GM23338 (cell line): ENCODE measurements around the gene CASK.

Experiments
- CREB1 ChIP-seq: fragments of 250-450 bp; sonication (Bioruptor Pico); IDR thresholded peaks from 2 replicates; pipeline ENCODE4 v1.5.0; 2020; ENCODE audit warnings: low read depth, mild to moderate bottlenecking, moderate library complexity
- CTCF ChIP-seq, 2 experiments: fragments of 200-600 bp in 1 of 2; sonication (generic) in 1 of 2; conservative IDR thresholded peaks; 2 replicates each; pipeline versions ENCODE4 v1.5.1 to v1.6.1; 2016 to 2017; ENCODE audit warnings: antibody characterized with exemption in 2 of 2, low read depth in 2 of 2, mild to moderate bottlenecking in 2 of 2, moderate library complexity in 1 of 2
- ETS1 ChIP-seq: IDR thresholded peaks from 2 replicates; pipeline ENCODE4 v1.6.1; 2016; ENCODE audit warnings: antibody characterized with exemption
- EZH2 ChIP-seq: fragments of 200-600 bp; sonication (generic); IDR thresholded peaks from one replicate; pipeline ENCODE4 v1.8.0; 2017; ENCODE audit warnings: antibody characterized with exemption, mild to moderate bottlenecking, low read depth; ENCODE audit not compliant: unreplicated experiment
- EZH2phosphoT487 ChIP-seq: fragments of 200-600 bp; sonication (generic); IDR thresholded peaks from one replicate; pipeline ENCODE4 v1.8.1; 2018; ENCODE audit warnings: antibody characterized with exemption; ENCODE audit not compliant: unreplicated experiment
- NANOG ChIP-seq: IDR thresholded peaks from 2 replicates; pipeline ENCODE4 v1.6.1; 2016; ENCODE audit warnings: antibody characterized with exemption, borderline replicate concordance
- POLR2AphosphoS5 ChIP-seq: IDR thresholded peaks from 2 replicates; pipeline ENCODE4 v1.6.1; 2016; ENCODE audit warnings: antibody characterized with exemption, low read depth
- REST ChIP-seq: IDR thresholded peaks from one replicate; pipeline ENCODE4 v1.6.1; 2018; ENCODE audit warnings: antibody characterized with exemption; ENCODE audit not compliant: unreplicated experiment
- ZNF114 ChIP-seq: fragments of 250-450 bp; sonication (Bioruptor Pico); IDR thresholded peaks from 2 replicates; pipeline ENCODE4 v1.5.0; 2020; ENCODE audit warnings: mild to moderate bottlenecking, moderate library complexity

- TF ChIP-seq CTCF (conservative IDR thresholded peaks at IDR 0.05; ENCODE audit: low read depth in 2 of 2) (no peak), POLR2AphosphoS5 (no peak), EZH2 (no peak), ETS1 (no peak), EZH2phosphoT487 (no peak), NANOG (no peak), REST (no peak), CREB1 (no peak), ZNF114 (CRISPR knock-in tag) (no peak)
These were observed 326.8 kb downstream of the CASK start for GRCh38 chrX:41596596-41596995.
